GM12878 (cell line): ENCODE results near the gene NSFL1C. TPM values are rescaled to one million over a fixed set of nuclear protein-coding genes. Genes with fewer than 3 reads are reported as not detected.

ENCODE experiments used
- ATAC-seq: fragments of 200-7000 bp; cut with Tn5 transposase; 3 replicates; pipeline ENCODE4 v1.9.1; 2020; ENCODE audit warnings: mild to moderate bottlenecking, moderate library complexity
- BruUV-seq: library from RNA; stranded (reverse); fragments of 400-500 nt; replicated peaks from 2 replicates; lab custom pipeline; 2021; lab: Mats Ljungman, UMichigan
- CTCF ChIA-PET: fragments of 300-600 bp; sonication (Branson Sonifier 250); formaldehyde crosslinking; extraction: SDS; loops from one replicate; lab custom pipeline; 2021; ENCODE audit warnings: inconsistent platforms; lab: Yijun Ruan, JAX
- POLR2A ChIA-PET: fragments of 350-600 bp; formaldehyde crosslinking; extraction: SDS; loops from one replicate; lab custom pipeline; 2021; ENCODE audit warnings: inconsistent platforms; lab: Charles Lee
- RAD21 ChIA-PET: fragments of 300-600 bp; sonication (Branson Sonifier 250); formaldehyde crosslinking; loops from one replicate; lab custom pipeline; 2023; ENCODE audit warnings: antibody characterized with exemption; ENCODE audit not compliant: unreplicated experiment; lab: Charles Lee
- SMC1A ChIA-PET: fragments of 300-600 bp; sonication (Branson Sonifier 250); formaldehyde crosslinking; loops from one replicate; lab custom pipeline; 2023; ENCODE audit not compliant: unreplicated experiment, uncharacterized antibody; lab: Charles Lee
- DNase-seq: peaks from one replicate; pipeline ENCODE4 v3.0.0-alpha.2; 2011; ENCODE audit warnings: low read depth, low spot score
- FAIRE-seq: peaks from 3 replicates; lab custom pipeline; 2011; peaks lifted over from hg19 to GRCh38; lab: Jason Lieb, UNC
- H2AFZ ChIP-seq: 2 replicates; pipeline ENCODE4 v1.6.0; 2011; ENCODE audit warnings: low read depth, low read length, control low read depth; ENCODE audit not compliant: control insufficient read depth
- H3K27ac ChIP-seq: 2 replicates; pipeline ENCODE4 v1.5.1; 2011; ENCODE audit warnings: control low read depth; ENCODE audit not compliant: control insufficient read depth, insufficient read depth
- H3K27me3 ChIP-seq, 2 experiments: replicated peaks in 1 of 2; 2 replicates each; pipeline versions ENCODE4 v1.6.0 to v1.6.1; 2011; ENCODE audit warnings: low read length in 1 of 2; ENCODE audit not compliant: control insufficient read depth in 2 of 2, insufficient read depth in 2 of 2
- H3K36me3 ChIP-seq, 2 experiments: 2 replicates each; pipeline ENCODE4 v1.5.1; 2011; ENCODE audit warnings: low read length in 1 of 2; ENCODE audit not compliant: control insufficient read depth in 2 of 2, insufficient read depth in 2 of 2
- H3K4me1 ChIP-seq: 2 replicates; pipeline ENCODE4 v1.6.1; 2011; ENCODE audit warnings: mild to moderate bottlenecking, low read length, moderate library complexity, mixed read lengths; ENCODE audit not compliant: control insufficient read depth, insufficient read depth
- H3K4me2 ChIP-seq: 2 replicates; pipeline ENCODE4 v1.6.0; 2011; ENCODE audit warnings: control low read depth; ENCODE audit not compliant: control insufficient read depth, insufficient read depth
- H3K4me3 ChIP-seq: fragments of 200-600 bp; sonication (generic); 2 replicates; pipeline ENCODE4 v1.5.1; 2016
- H3K79me2 ChIP-seq: 2 replicates; pipeline ENCODE4 v1.6.0; 2011; ENCODE audit warnings: low read length; ENCODE audit not compliant: control insufficient read depth, insufficient read depth
- H3K9ac ChIP-seq: 2 replicates; pipeline ENCODE4 v1.8.0; 2011; ENCODE audit warnings: low read length, control low read depth, mixed read lengths; ENCODE audit not compliant: control insufficient read depth, insufficient read depth
- H3K9me3 ChIP-seq: replicated peaks from 3 replicates; pipeline ENCODE4 v1.5.1; 2011; ENCODE audit warnings: mild to moderate bottlenecking, low read length; ENCODE audit not compliant: control insufficient read depth, insufficient read depth
- H4K20me1 ChIP-seq: 2 replicates; pipeline ENCODE4 v1.6.0; 2011; ENCODE audit not compliant: control insufficient read depth, insufficient read depth
- BACH1 ChIP-seq: fragments of 450-650 bp; IDR thresholded peaks from 2 replicates; pipeline ENCODE4 v1.6.1; 2017; ENCODE audit warnings: mild to moderate bottlenecking, borderline replicate concordance
- BCL11A ChIP-seq: IDR thresholded peaks from 2 replicates; pipeline ENCODE4 v1.6.1; 2011; ENCODE audit warnings: low read depth, low read length
- BCL3 ChIP-seq: IDR thresholded peaks from 2 replicates; pipeline ENCODE4 v1.6.1; 2011; ENCODE audit warnings: borderline replicate concordance, low read depth, mild to moderate bottlenecking, moderate library complexity, low read length; ENCODE audit not compliant: insufficient read depth, poor library complexity, severe bottlenecking
- EGR1 ChIP-seq, 2 experiments: IDR thresholded peaks; 1 replicate in 1 of 2; 2 replicates in 1 of 2; pipeline ENCODE4 v1.6.1; 2011 to 2012; ENCODE audit warnings: low read depth in 2 of 2, low read length in 2 of 2, borderline replicate concordance in 1 of 2, mild to moderate bottlenecking in 1 of 2, moderate library complexity in 1 of 2
- ESRRA ChIP-seq: IDR thresholded peaks from 2 replicates; pipeline ENCODE4 v1.6.1; 2012; ENCODE audit warnings: mild to moderate bottlenecking, low read length, improper control_type of control experiment
- IRF3 ChIP-seq: fragments of 450-650 bp; IDR thresholded peaks from 2 replicates; pipeline ENCODE4 v1.6.1; 2014; ENCODE audit warnings: mild to moderate bottlenecking
- KDM1A ChIP-seq: fragments of 200-600 bp; sonication (generic); IDR thresholded peaks from 2 replicates; pipeline ENCODE4 v1.6.1; 2016; ENCODE audit warnings: borderline replicate concordance
- NR2F1 ChIP-seq: fragments of 450-650 bp; conservative IDR thresholded peaks from 2 replicates; pipeline ENCODE4 v1.6.1; 2017; ENCODE audit warnings: mild to moderate bottlenecking
- PAX8 ChIP-seq: fragments of 450-650 bp; IDR thresholded peaks from 2 replicates; pipeline ENCODE4 v1.6.1; 2017; ENCODE audit warnings: mild to moderate bottlenecking, moderate library complexity
- PML ChIP-seq: IDR thresholded peaks from 2 replicates; pipeline ENCODE4 v1.6.1; 2012; ENCODE audit warnings: low read length, inconsistent platforms
- POLR2AphosphoS5 ChIP-seq: IDR thresholded peaks from 2 replicates; pipeline ENCODE4 v1.6.1; 2011; ENCODE audit warnings: mild to moderate bottlenecking, low read length, inconsistent platforms
- RAD21 ChIP-seq: IDR thresholded peaks from 2 replicates; pipeline ENCODE4 v1.6.1; 2011; ENCODE audit warnings: mild to moderate bottlenecking, low read depth, low read length, moderate library complexity; ENCODE audit not compliant: insufficient read depth
- RBBP5 ChIP-seq: fragments of 200-600 bp; sonication (generic); conservative IDR thresholded peaks from 2 replicates; pipeline ENCODE4 v1.6.1; 2016
- RUNX3 ChIP-seq: IDR thresholded peaks from 2 replicates; pipeline ENCODE4 v1.6.1; 2012; ENCODE audit warnings: low read length, inconsistent platforms
- SMAD1 ChIP-seq: fragments of 450-650 bp; IDR thresholded peaks from 2 replicates; pipeline ENCODE4 v1.6.1; 2018; ENCODE audit warnings: mild to moderate bottlenecking, low read depth; ENCODE audit not compliant: partially characterized antibody
- SMC3 ChIP-seq: IDR thresholded peaks from 2 replicates; pipeline ENCODE4 v1.6.1; 2011; ENCODE audit warnings: low read length, improper control_type of control experiment, borderline replicate concordance
- TARDBP ChIP-seq: IDR thresholded peaks from 2 replicates; pipeline ENCODE4 v1.6.1; 2016; ENCODE audit warnings: borderline replicate concordance
- ZNF622 ChIP-seq: fragments of 450-650 bp; IDR thresholded peaks from 2 replicates; pipeline ENCODE4 v1.6.1; 2017; ENCODE audit warnings: mild to moderate bottlenecking, inconsistent platforms
- ZSCAN29 ChIP-seq: fragments of 450-650 bp; IDR thresholded peaks from 2 replicates; pipeline ENCODE4 v1.6.1; 2017; ENCODE audit warnings: mild to moderate bottlenecking, moderate library complexity
- WGBS: methylation state at CpG from one replicate; pipeline ENCODE4 v1.1.6; 2016; ENCODE audit warnings: low lambda C conversion rate; ENCODE audit not compliant: insufficient replicate concordance, insufficient coverage; ENCODE audit errors: missing lambda C conversion rate; 5-methylcytosine and 5-hydroxymethylcytosine counted together
- in situ Hi-C: fragments of 300-500 bp; cut with MboI; formaldehyde crosslinking; loops from 9 replicates; pipeline ENCODE4 v1.14.3; 2018; ENCODE audit warnings: mixed read lengths
- intact Hi-C: fragments of 100-400 bp; cut with micrococcal nuclease; formaldehyde crosslinking; loops from one replicate; pipeline ENCODE4 v1.14.2; 2022; ENCODE audit not compliant: unreplicated experiment
- polyA plus RNA-seq, 11 experiments: library from polyadenylated mRNA; depleted of rRNA in 4 of 11; unstranded in 6 of 11; stranded (reverse) in 5 of 11; fragments of >200 nt; fragmentation: Nextera tagmentation in 4 of 11; fragmentation: Illumina TruSeq in 1 of 11; extraction: Ambion mirVana in 4 of 11; extraction: Trizol in 1 of 11; gene quantifications; 1 replicate in 1 of 11; 2 replicates in 10 of 11; pipeline versions ENCODE4 v1.2.1 to v1.2.3, GENCODE V29; 2011 to 2016; ENCODE audit warnings: inconsistent platforms in 2 of 11, missing spikeins in 2 of 11, low read depth in 1 of 11
- total RNA-seq, 4 experiments: library from RNA; depleted of rRNA in 3 of 4; stranded (reverse); fragments of >200 nt in 3 of 4; fragmentation: Illumina TruSeq in 1 of 4; extraction: Trizol in 1 of 4; gene quantifications; 2 replicates each; pipeline versions ENCODE4 v1.2.1 to v1.2.3, GENCODE V29; 2013 to 2021
- TF ChIP-seq, protein P1 (sequence below): IDR thresholded peaks from 2 replicates; pipeline ENCODE4 v1.6.1; 2011; ENCODE audit warnings: borderline replicate concordance, low read depth, mild to moderate bottlenecking, moderate library complexity, mixed read lengths, low read length; ENCODE audit not compliant: insufficient read depth; ENCODE audit errors: extremely low read length
- TF ChIP-seq, protein P2 (sequence below), 3 experiments: IDR thresholded peaks in 2 of 3; conservative IDR thresholded peaks in 1 of 3; 2 replicates each; pipeline ENCODE4 v1.5.1; 2011; ENCODE audit warnings: low read depth in 3 of 3, low read length in 3 of 3, mild to moderate bottlenecking in 3 of 3, control low read depth in 2 of 3, moderate library complexity in 2 of 3, inconsistent platforms in 1 of 3, mixed read lengths in 1 of 3; ENCODE audit not compliant: control insufficient read depth in 2 of 3, insufficient read depth in 1 of 3; ENCODE audit errors: extremely low read depth in 1 of 3

Gene NSFL1C
- total and polyA plus RNA-seq, 10 of the 15 experiments (the other 5 are each of a cell fraction or from before 2014, with no cell fraction given) = 21.5 to 100 (median 38.1) TPM

- Histone ChIP-seq H3K9ac (no peak overlapping the region), H3K4me1 (peaks cover 4% of the 10 kb centered on the region; the same call in 1 of the 2 replicates), H3K36me3 (no peaks in the 10 kb centered on the region), H3K4me3 (no peak overlapping the region), H3K27ac (no peak overlapping the region), H4K20me1 (no peaks in the 10 kb centered on the region), H3K4me2 (no peak overlapping the region), H2AFZ (no peak overlapping the region), H3K27me3 (no peaks in the 10 kb centered on the region; a peak in 2 of 4 replicates), H3K79me2 (peaks cover 2% of the 10 kb centered on the region), H3K9me3 (no peaks in the 10 kb centered on the region)
- DNase-seq (no peak), FAIRE-seq (no peak), ATAC-seq (no peak)
- 42% methylated on average over 4 of the region's 4 CpGs for WGBS
- ChIA-PET RAD21 (interaction anchor here (0.7 to 2.1 kb wide), 6 partner anchors 14 to 106 kb away, joined by 3 to 8 read pairs (median 3); no protein-coding TSS in a partner anchor), CTCF (interaction anchor here (0.7 to 4.3 kb wide), 15 partner anchors 9 to 111 kb away, joined by 3 to 16 read pairs (median 5); no protein-coding TSS in a partner anchor), SMC1A (interaction anchor here (0.8 to 2.1 kb wide), 7 partner anchors 23 to 85 kb away, joined by 3 to 11 read pairs (median 3); partner anchors contain the start of gene SDCBP2), POLR2A (no interaction called here)
- in situ Hi-C loops (no loop called here), intact Hi-C loops (loop anchor here (5.0 kb wide), 1 partner anchor 85 kb away; no protein-coding TSS in a partner anchor)
- BruUV-seq = no TSS peak
- no peak for TF ChIP-seq BACH1
- TF ChIP-seq BCL3 = no peak
- TF ChIP-seq, protein P1, sequence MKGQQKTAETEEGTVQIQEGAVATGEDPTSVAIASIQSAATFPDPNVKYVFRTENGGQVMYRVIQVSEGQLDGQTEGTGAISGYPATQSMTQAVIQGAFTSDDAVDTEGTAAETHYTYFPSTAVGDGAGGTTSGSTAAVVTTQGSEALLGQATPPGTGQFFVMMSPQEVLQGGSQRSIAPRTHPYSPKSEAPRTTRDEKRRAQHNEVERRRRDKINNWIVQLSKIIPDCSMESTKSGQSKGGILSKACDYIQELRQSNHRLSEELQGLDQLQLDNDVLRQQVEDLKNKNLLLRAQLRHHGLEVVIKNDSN = no peak
- TF ChIP-seq KDM1A = no peak
- no peak for TF ChIP-seq ZNF622
- no peak for TF ChIP-seq ZSCAN29
- peak; percentile 50; the same call in 1 of the 2 replicates for TF ChIP-seq RAD21
- no peak for TF ChIP-seq RBBP5
- TF ChIP-seq, protein P2, sequence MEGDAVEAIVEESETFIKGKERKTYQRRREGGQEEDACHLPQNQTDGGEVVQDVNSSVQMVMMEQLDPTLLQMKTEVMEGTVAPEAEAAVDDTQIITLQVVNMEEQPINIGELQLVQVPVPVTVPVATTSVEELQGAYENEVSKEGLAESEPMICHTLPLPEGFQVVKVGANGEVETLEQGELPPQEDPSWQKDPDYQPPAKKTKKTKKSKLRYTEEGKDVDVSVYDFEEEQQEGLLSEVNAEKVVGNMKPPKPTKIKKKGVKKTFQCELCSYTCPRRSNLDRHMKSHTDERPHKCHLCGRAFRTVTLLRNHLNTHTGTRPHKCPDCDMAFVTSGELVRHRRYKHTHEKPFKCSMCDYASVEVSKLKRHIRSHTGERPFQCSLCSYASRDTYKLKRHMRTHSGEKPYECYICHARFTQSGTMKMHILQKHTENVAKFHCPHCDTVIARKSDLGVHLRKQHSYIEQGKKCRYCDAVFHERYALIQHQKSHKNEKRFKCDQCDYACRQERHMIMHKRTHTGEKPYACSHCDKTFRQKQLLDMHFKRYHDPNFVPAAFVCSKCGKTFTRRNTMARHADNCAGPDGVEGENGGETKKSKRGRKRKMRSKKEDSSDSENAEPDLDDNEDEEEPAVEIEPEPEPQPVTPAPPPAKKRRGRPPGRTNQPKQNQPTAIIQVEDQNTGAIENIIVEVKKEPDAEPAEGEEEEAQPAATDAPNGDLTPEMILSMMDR (IDR thresholded peaks at IDR 0.05 in 2 of 3, conservative IDR thresholded peaks at IDR 0.05 in 1 of 3; ENCODE audit: control insufficient read depth in 2 of 3, extremely low read depth in 1 of 3, insufficient read depth in 1 of 3, low read depth in 3 of 3, low read length in 3 of 3) = peak; percentile 8 to 34 (median 11); a peak in 4 of 6 replicates
- no peak for TF ChIP-seq IRF3
- TF ChIP-seq TARDBP = no peak
- TF ChIP-seq SMAD1 = no peak
- no peak for TF ChIP-seq ESRRA
- no peak for TF ChIP-seq PAX8
- TF ChIP-seq EGR1 (IDR thresholded peaks at IDR 0.05; ENCODE audit: borderline replicate concordance in 1 of 2, low read depth in 2 of 2, low read length in 2 of 2) = no peak
- TF ChIP-seq BCL11A = no peak
- no peak for TF ChIP-seq PML
- TF ChIP-seq RUNX3 = no peak
- TF ChIP-seq POLR2AphosphoS5 = no peak
- TF ChIP-seq NR2F1 = no peak
- peak; percentile 36; the same call in 1 of the 2 replicates for TF ChIP-seq SMC3
Observed at GRCh38 chr20:1397710-1398109, 68.9 kb downstream of the NSFL1C start.
